B cell (primary cell): ENCODE results near the gene IFNLR1.

Experiments used
- EZH2 ChIP-seq: IDR thresholded peaks from 2 replicates; pipeline ENCODE4 v1.6.1; 2012; ENCODE audit warnings: borderline replicate concordance, low read depth, mild to moderate bottlenecking, moderate library complexity, low read length; ENCODE audit not compliant: insufficient read depth, poor library complexity, severe bottlenecking
- TF ChIP-seq, protein P1 (sequence below): fragments of 200-600 bp; IDR thresholded peaks from one replicate; pipeline ENCODE4 v1.8.0; 2022; ENCODE audit warnings: antibody characterized with exemption, mild to moderate bottlenecking

- TF ChIP-seq, protein P1, sequence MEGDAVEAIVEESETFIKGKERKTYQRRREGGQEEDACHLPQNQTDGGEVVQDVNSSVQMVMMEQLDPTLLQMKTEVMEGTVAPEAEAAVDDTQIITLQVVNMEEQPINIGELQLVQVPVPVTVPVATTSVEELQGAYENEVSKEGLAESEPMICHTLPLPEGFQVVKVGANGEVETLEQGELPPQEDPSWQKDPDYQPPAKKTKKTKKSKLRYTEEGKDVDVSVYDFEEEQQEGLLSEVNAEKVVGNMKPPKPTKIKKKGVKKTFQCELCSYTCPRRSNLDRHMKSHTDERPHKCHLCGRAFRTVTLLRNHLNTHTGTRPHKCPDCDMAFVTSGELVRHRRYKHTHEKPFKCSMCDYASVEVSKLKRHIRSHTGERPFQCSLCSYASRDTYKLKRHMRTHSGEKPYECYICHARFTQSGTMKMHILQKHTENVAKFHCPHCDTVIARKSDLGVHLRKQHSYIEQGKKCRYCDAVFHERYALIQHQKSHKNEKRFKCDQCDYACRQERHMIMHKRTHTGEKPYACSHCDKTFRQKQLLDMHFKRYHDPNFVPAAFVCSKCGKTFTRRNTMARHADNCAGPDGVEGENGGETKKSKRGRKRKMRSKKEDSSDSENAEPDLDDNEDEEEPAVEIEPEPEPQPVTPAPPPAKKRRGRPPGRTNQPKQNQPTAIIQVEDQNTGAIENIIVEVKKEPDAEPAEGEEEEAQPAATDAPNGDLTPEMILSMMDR, result no peak
- TF ChIP-seq EZH2, result no peak
Measured at GRCh38 chr1:24117132-24117531, 70.0 kb downstream of the IFNLR1 start.
